Hippocampal formation (tissue), 2 donors: ENCODE results near the gene FAM50B.

Experiments used
- DNase-seq, 2 donors: peaks; one replicate each; lab custom pipeline; 2025; lab: John Stamatoyannopoulos, UW

The FAM50B gene

DNA sequence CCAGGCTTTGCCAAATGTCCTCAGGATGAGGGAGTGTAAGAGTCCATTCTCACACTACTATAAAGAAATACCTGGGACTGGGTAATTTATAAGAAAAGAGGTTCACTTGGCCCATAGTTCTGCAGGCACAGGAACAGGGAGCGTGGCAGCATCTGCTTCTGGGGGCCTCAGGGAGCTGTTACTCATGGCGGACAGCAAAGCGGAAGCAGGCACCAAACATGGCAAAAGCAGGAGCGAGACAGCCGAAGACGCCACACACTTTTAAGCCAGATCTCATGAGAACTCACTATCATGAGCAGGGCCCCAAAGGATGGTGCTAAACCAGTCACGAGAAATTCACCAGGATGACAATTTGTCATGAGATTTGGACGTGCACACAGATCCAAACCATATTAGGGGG is 22.8 kb downstream of the FAM50B start:
- no peak for DNase-seq

- DNase-seq: no peak
Observed at GRCh38 chr6:3872370-3872854, 23.2 kb downstream of the FAM50B start.

GRCh38 chr6:3873051-3873450 is 23.9 kb downstream of the FAM50B start:
- DNase-seq: no peak

GRCh38 chr6:3874069-3874468 is 24.9 kb downstream of the FAM50B start:
- no peak for DNase-seq

GRCh38 chr6:3875486-3875885 is 26.3 kb downstream of the FAM50B start:
- DNase-seq: no peak

DNA sequence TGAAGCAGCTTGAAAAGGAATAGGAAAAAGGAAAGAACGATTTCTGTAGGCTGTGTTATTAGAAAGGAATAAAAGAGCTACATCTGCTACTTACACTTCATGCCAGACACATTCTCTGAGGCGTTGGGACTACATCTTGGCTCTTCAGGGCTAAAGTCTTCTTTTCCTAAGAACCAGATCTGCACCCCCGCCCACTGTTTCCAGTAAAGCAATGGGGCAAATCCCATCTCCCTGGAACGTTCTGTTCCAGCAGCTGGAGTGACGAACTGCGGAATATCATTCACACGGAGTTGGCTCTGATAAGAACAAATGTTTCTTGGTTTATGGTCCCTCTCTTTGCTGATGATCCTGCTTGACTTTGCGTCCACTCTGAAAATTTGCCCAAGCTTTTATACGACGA is 26.9 kb downstream of the FAM50B start:
- no peak for DNase-seq

DNA sequence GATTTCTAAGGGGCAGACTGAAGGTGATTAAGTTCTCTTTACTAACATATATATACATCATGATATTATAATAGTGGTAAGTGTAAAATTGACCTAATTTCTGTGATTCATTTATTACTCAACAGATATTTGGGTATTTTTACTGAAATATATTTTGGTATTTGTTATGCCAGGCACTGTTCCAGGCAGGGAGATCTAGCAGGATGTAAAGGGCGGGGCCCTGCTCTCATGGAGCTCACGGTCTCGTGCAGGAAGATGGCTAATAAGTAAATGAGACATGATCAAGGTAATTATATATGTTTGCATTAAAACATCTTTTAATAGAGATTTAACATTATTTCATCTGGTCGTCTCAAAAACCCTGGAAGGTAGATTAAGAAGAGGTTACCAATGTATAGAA is 27.7 kb downstream of the FAM50B start:
- no peak for DNase-seq

DNA sequence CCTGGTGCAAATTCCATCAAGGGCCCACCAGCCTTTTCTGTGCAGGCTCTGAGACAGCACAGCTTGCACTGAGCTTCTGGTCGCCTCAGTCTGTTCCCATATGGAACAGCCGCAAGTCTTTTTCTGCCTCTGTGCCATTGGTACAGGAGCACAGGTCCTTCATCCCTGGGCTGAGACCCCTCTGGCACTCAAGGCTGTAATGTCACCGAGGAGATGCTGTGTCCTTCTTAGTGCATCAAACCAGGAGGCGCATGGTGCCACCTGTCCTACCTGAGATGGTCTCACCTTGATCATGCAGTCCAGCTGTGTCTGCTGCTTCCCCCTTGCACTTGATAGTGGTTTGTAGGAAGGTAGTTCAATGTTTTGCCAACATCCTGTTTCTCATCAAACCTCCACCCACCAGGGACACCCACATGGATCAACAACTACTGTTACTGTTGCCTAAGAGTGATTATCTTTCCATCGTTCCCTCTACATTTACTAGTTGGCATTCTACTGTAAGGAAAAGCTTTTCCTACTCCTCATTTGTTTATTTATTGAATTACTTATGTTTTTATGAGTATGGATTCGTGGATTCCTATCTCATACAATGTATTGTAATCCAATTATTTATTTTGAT is 29.0 kb downstream of the FAM50B start:
- DNase-seq: no peak

GRCh38 chr6:3879194-3879952 is 30.2 kb downstream of the FAM50B start:
- DNase-seq: no peak

- DNase-seq: no peak
Observed at GRCh38 chr6:3881711-3882421, 32.7 kb downstream of the FAM50B start.

GRCh38 chr6:3882431-3882830 is 33.3 kb downstream of the FAM50B start:
- no peak for DNase-seq

- DNase-seq: peak in 1 of 2 donors; percentile 20
Observed at GRCh38 chr6:3882866-3883265, 33.7 kb downstream of the FAM50B start.

- DNase-seq: no peak
Observed at GRCh38 chr6:3884007-3884745, 35.0 kb downstream of the FAM50B start.

- DNase-seq: no peak
Observed at GRCh38 chr6:3885262-3886036, 36.3 kb downstream of the FAM50B start.

- DNase-seq: peak in 1 of 2 donors; percentile 20
Observed at GRCh38 chr6:3887150-3887700, 38.1 kb downstream of the FAM50B start.

DNA sequence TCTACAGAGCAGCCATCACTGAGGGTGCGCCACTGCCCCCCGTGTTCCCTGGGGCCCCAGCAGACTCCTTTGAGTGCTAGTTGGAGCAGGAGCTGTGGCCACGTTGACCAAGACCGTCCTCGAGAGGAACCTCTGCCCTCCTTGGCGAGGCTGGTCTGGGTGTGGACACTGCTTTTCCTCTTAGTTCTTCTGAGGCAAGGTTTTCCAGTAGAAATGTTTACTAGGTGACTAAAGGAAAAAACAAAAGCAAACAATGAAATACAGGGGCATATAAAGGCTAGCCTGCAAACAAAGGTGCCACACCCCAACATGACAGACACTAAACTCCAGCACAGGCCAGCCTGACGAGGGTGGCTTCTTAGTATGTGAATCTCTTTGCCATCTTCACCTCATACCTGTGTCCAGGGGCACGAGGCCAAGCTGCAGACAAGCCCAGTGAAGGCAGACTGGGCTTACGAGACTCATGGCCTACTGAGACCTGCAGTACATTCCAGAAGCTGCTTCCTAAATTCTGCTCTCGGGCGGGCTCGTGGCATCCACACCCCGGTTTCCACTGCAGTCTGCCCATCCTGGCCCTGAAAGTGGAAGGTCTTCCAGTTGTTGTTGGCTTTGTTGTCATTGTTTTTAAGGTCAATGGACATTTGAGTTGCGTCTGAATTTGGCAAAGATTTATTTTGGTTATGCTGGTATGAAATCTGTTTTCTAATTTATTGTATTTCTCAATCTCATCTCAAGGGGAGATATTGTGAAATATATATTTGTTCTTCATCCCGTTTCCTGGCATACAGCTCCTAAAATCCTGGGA is 39.2 kb downstream of the FAM50B start:
- DNase-seq: no peak

- no peak for DNase-seq
Observed at GRCh38 chr6:3890047-3890446, 40.9 kb downstream of the FAM50B start.

DNA sequence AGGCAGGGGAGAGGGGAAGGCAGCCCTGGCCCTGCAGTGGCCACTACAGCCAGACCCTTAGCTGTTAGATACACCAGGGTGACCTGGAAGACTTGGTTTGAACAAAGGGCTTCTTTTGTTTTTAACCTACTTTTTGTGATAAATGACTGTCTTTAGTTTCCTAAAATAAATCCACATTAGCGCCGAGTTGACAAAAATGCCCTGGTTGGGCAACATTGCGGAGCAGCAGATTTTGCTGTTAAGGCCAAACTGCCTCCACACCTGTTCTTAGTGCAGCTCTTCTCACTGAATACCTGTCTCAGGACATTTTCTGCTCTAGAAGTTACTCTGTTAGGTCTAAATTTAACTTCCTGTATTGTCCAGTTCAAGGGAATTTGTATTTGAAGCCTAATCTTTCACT is 42.7 kb downstream of the FAM50B start:
- DNase-seq: no peak

DNA sequence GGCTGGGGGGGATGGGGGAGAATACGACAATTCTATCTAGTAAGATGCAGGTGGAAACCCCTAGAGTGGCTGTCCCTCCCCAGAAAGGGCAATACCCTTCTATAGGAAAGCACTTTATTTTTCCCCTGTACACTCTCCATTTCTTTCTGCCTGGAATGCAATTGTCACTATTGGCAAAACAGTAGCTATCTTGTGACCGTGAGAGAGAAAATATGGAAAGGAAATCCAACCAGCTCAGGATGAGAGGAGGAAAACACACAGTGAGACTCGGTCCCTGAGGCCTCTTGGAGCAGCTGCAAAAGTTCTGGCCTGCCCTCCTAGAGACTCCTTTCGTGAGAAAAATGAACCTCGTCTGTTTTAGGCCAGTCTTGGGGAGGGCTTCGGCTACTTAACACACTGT is 43.4 kb downstream of the FAM50B start:
- DNase-seq: no peak

DNA sequence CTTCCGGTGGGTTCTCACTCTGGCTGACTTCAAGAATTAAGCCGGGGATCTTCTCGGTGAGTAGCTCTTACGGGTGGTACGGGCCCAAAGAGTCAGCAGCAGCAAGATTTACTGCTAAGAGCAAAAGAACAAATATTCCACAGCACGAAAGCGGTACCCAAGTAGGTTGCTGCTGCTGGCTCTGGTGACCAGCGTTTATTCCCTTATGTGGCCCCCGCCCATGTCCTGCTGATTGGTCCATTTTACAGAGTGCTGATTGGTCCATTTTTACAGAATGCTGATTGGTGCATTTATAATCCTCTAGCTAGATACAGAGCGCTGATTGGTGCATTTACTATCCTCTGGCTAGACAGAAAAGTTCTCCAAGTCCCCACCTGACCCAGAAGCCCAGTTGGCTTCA is 44.3 kb downstream of the FAM50B start:
- no peak for DNase-seq
